ENCODE results near the gene KCNJ15. TPM values are rescaled to one million over a fixed set of nuclear protein-coding genes. Genes with fewer than 3 reads are reported as not detected.

The KCNJ15 gene
- total RNA-seq, 4 donors from 2014 or later = 8.1 to 17.8 (median 15.8) TPM

DNA sequence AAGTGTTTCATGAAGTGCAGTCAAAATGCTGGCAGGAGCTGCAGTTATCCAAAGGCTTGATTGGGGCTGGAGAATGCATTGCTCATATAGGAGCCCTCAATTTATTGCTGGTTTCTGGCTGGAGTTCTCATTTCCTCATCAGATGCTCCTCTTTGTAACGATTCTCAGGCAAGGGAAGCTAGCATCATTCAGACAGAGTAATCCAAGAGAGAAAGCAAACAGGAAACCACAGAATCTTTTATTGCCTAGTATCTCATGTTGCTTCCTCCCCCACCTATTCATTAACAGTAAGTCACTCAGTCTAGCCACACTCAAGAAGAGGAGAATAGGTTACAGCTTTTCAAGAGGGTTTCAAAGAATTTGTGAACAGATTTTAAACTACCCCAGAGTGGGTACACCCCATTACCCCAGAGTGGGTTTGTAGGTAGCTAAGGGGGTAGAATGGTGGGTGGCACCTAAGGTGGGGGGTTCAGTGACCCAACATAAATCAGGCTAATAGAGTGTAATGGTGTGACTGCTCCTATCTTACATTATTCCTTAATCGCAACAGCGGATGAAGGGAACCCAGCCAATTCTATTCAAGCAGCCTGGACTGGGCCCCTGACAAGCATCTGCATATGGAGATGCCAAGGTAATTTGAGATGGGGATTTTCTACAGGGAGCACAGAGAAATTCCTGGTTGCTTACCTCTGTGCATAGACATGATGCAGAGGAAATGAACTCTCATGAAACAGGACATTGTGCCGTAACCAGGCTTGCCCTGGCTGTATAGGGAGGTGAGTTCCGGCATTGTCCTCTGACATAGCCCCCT is 67.1 kb downstream of the KCNJ15 start:
- DNase-seq = no peak
- Histone ChIP-seq H3K27ac (no peak overlapping the region), H3K4me3 (no peak overlapping the region)

GRCh38 chr21:38325216-38325615 is 68.4 kb downstream of the KCNJ15 start:
- H3K27me3 ChIP-seq = no peaks in the 10 kb centered on the region
- no peak overlapping the region for H3K27ac ChIP-seq
- WGBS, 2 donors = 81 to 100% methylated on average over 2 of the region's 2 CpGs
- H3K4me1 ChIP-seq = peaks cover 4 to 52% (median 6%) of the 10 kb centered on the region in 3 donors
- intact Hi-C loops (cut with DNase I) = no loop called here
- H3K36me3 ChIP-seq = no peaks in the 10 kb centered on the region
- TF ChIP-seq, protein P1, sequence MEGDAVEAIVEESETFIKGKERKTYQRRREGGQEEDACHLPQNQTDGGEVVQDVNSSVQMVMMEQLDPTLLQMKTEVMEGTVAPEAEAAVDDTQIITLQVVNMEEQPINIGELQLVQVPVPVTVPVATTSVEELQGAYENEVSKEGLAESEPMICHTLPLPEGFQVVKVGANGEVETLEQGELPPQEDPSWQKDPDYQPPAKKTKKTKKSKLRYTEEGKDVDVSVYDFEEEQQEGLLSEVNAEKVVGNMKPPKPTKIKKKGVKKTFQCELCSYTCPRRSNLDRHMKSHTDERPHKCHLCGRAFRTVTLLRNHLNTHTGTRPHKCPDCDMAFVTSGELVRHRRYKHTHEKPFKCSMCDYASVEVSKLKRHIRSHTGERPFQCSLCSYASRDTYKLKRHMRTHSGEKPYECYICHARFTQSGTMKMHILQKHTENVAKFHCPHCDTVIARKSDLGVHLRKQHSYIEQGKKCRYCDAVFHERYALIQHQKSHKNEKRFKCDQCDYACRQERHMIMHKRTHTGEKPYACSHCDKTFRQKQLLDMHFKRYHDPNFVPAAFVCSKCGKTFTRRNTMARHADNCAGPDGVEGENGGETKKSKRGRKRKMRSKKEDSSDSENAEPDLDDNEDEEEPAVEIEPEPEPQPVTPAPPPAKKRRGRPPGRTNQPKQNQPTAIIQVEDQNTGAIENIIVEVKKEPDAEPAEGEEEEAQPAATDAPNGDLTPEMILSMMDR (IDR thresholded peaks at IDR 0.05) = no peak
- no peak for TF ChIP-seq POLR2A (IDR thresholded peaks at IDR 0.05)
- DNase-seq = no peak
- no peak overlapping the region for H3K4me3 ChIP-seq
- H3K9me3 ChIP-seq = no peaks in the 10 kb centered on the region

More for the DNA sequence above, 67.1 kb downstream of the KCNJ15 start:
- Histone ChIP-seq H3K9me3 (no peaks in the 10 kb centered on the region), H3K36me3 (no peaks in the 10 kb centered on the region), H3K4me1 (peaks cover 0 to 39% (median 6%) of the 10 kb centered on the region in 3 donors), H3K27me3 (no peaks in the 10 kb centered on the region)
- 34 to 39% methylated on average over 4 to 5 of the region's 5 CpGs for WGBS, 2 donors
- TF ChIP-seq POLR2A (IDR thresholded peaks at IDR 0.05) = no peak
- TF ChIP-seq, protein P1 (IDR thresholded peaks at IDR 0.05) = no peak
- intact Hi-C loops (cut with DNase I) = no loop called here

DNA sequence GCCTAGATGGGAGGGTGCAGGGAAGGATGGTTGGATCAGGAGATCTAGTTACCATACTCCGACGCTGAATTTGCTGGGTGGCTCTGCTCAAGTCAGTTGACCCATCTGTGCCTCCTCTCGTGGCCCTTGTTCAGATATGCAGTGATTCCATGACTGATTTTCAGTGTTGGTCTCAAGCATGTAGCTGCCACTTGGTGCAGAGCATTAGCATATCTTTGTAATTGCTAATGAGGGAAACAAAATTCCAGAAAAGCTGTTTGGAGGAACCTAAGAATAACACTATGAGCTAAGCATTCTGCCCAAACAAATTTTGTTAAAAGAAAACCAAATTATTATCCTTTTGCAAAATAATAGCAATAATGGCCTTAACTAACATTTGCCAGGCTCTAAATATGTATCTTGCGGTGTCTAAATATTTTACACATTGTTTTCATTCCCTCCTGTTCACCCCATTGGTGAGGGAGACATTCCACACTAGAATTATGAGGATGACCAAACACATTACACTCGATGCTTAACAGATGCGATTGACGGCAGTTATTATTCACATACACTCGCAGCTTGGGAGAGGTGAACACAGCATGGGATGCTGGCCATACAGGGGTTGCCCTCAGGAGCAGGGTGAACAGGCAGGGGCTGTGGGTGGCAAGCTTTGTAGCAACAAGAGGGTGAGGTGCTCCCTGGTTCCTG is 69.1 kb downstream of the KCNJ15 start:
- DNase-seq = no peak
- intact Hi-C loops (cut with DNase I) = no loop called here
- TF ChIP-seq POLR2A (IDR thresholded peaks at IDR 0.05) = no peak
- TF ChIP-seq, protein P1 (IDR thresholded peaks at IDR 0.05) = no peak
- no peaks in the 10 kb centered on the region for H3K27me3 ChIP-seq
- no peak overlapping the region for H3K4me3 ChIP-seq
- no peak overlapping the region for H3K27ac ChIP-seq
- no peaks in the 10 kb centered on the region for H3K36me3 ChIP-seq
- H3K4me1 ChIP-seq = peaks cover 4 to 59% (median 6%) of the 10 kb centered on the region in 3 donors
- 93 to 96% methylated on average over 7 to 8 of the region's 8 CpGs for WGBS, 2 donors
- H3K9me3 ChIP-seq = no peaks in the 10 kb centered on the region

- WGBS, 2 donors = 65 to 68% methylated on average over 4 of the region's 4 CpGs
- H3K4me3 ChIP-seq = no peak overlapping the region
- TF ChIP-seq, protein P1 (IDR thresholded peaks at IDR 0.05) = no peak
- no peak for TF ChIP-seq POLR2A (IDR thresholded peaks at IDR 0.05)
- intact Hi-C loops (cut with DNase I) = no loop called here
- DNase-seq = no peak
- H3K27me3 ChIP-seq = no peaks in the 10 kb centered on the region
- H3K4me1 ChIP-seq = peaks cover 4 to 64% (median 6%) of the 10 kb centered on the region in 3 donors
- H3K9me3 ChIP-seq = no peaks in the 10 kb centered on the region
- peak overlapping the region in 3 of 4 donors; percentile 41 to 69 (median 45) for H3K27ac ChIP-seq
- H3K36me3 ChIP-seq = no peaks in the 10 kb centered on the region
Measured at GRCh38 chr21:38326429-38326828, 69.6 kb downstream of the KCNJ15 start.

DNA sequence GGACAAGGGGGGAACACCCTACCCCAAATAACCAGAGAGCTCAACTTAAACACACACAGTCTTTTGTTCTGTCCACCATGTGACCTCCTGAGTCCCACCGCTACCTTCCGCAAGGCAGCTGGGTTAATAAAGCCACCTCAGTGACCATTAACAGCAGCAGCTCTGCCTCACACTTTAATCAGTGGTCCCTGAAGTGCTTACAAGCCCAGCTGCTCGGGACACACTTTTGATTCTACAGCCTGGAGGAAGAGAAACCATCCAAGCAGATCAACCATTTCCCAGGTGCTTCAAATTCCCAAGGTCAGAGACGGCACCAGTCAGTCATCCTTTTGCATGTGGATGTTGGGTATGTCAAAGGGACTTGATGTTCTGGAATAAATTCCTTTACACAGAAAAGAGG is 70.1 kb downstream of the KCNJ15 start:
- no peak overlapping the region for H3K4me3 ChIP-seq
- H3K4me1 ChIP-seq = peaks cover 4 to 65% (median 6%) of the 10 kb centered on the region in 3 donors
- H3K9me3 ChIP-seq = no peaks in the 10 kb centered on the region
- no peak for DNase-seq
- 94 to 95% methylated on average over 3 to 4 of the region's 4 CpGs for WGBS, 2 donors
- TF ChIP-seq, protein P1 (IDR thresholded peaks at IDR 0.05) = no peak
- TF ChIP-seq POLR2A (IDR thresholded peaks at IDR 0.05) = no peak
- no peaks in the 10 kb centered on the region for H3K36me3 ChIP-seq
- no peaks in the 10 kb centered on the region for H3K27me3 ChIP-seq
- H3K27ac ChIP-seq = peak overlapping the region in 3 of 4 donors; percentile 41 to 69 (median 45)
- intact Hi-C loops (cut with DNase I) = no loop called here

Measured in esophagus squamous epithelium (tissue), 5 donors.